Glutamatergic neuron (in vitro differentiated cells): ENCODE results near the gene PHLDB1. TPM values are rescaled to one million over a fixed set of nuclear protein-coding genes. Genes with fewer than 3 reads are reported as not detected.

Experiments
- DNase-seq: peaks from one replicate; pipeline ENCODE4 v3.0.0; 2022
- H3K27ac Mint-ChIP-seq: one replicate; pipeline ENCODE4 v1.8.0; 2020; ENCODE audit warnings: mild to moderate bottlenecking, mixed read lengths, inconsistent platforms; ENCODE audit not compliant: unreplicated experiment
- H3K27me3 Mint-ChIP-seq: one replicate; pipeline ENCODE4 v1.8.0; 2020; ENCODE audit warnings: mild to moderate bottlenecking, moderate library complexity, mixed read lengths, inconsistent platforms; ENCODE audit not compliant: unreplicated experiment
- H3K36me3 Mint-ChIP-seq: one replicate; pipeline ENCODE4 v1.8.0; 2020; ENCODE audit warnings: mild to moderate bottlenecking, mixed read lengths, inconsistent platforms; ENCODE audit not compliant: unreplicated experiment
- H3K4me1 Mint-ChIP-seq: one replicate; pipeline ENCODE4 v1.8.0; 2020; ENCODE audit warnings: mild to moderate bottlenecking, low read depth, mixed read lengths, inconsistent platforms; ENCODE audit not compliant: unreplicated experiment
- H3K4me3 Mint-ChIP-seq: one replicate; pipeline ENCODE4 v1.8.0; 2020; ENCODE audit warnings: mild to moderate bottlenecking, mixed read lengths, inconsistent platforms; ENCODE audit not compliant: unreplicated experiment
- H3K9me3 Mint-ChIP-seq: one replicate; pipeline ENCODE4 v1.8.0; 2020; ENCODE audit warnings: mild to moderate bottlenecking, moderate library complexity, mixed read lengths, inconsistent platforms; ENCODE audit not compliant: unreplicated experiment
- CTCF ChIP-seq: fragments of 200-600 bp; sonication (generic); IDR thresholded peaks from one replicate; pipeline ENCODE4 v1.5.0; 2021; ENCODE audit not compliant: partially characterized antibody, unreplicated experiment
- total RNA-seq: library from RNA; stranded (reverse); fragmentation: NEBNext Ultra II Directional; extraction: Animal tissue kit (Norgen Biotek cat#: 25700); gene quantifications from one replicate; pipeline ENCODE4 v1.2.1, GENCODE V29; 2021; ENCODE audit not compliant: unreplicated experiment

Gene PHLDB1
- total RNA-seq, 1 donor from 2014 or later, result 78.4 TPM

- DNase-seq, result no peak
- TF ChIP-seq CTCF, result no peak
- no peaks in the 10 kb centered on the region for H3K36me3 Mint-ChIP-seq
- no peak overlapping the region for H3K27ac Mint-ChIP-seq
- H3K9me3 Mint-ChIP-seq, result no peaks in the 10 kb centered on the region
- H3K27me3 Mint-ChIP-seq, result peaks cover 10% of the 10 kb centered on the region
- H3K4me3 Mint-ChIP-seq, result no peak overlapping the region
- peaks cover 8% of the 10 kb centered on the region for H3K4me1 Mint-ChIP-seq
Measured at GRCh38 chr11:118658429-118659313, 51.3 kb downstream of the PHLDB1 start.

GRCh38 chr11:118659314-118659952, 52.0 kb downstream of the PHLDB1 start:
- peaks cover 10% of the 10 kb centered on the region for H3K27me3 Mint-ChIP-seq
- peak; percentile 95 for TF ChIP-seq CTCF
- no peak overlapping the region for H3K27ac Mint-ChIP-seq
- no peaks in the 10 kb centered on the region for H3K9me3 Mint-ChIP-seq
- H3K4me3 Mint-ChIP-seq, result no peak overlapping the region
- DNase-seq, result peak; percentile 97
- peaks cover 8% of the 10 kb centered on the region for H3K4me1 Mint-ChIP-seq
- no peaks in the 10 kb centered on the region for H3K36me3 Mint-ChIP-seq

GRCh38 chr11:118659953-118660680, 52.7 kb downstream of the PHLDB1 start:
- no peak overlapping the region for H3K27ac Mint-ChIP-seq
- H3K36me3 Mint-ChIP-seq, result no peaks in the 10 kb centered on the region

GRCh38 chr11:118660681-118661424, 53.4 kb downstream of the PHLDB1 start:
- Mint-ChIP-seq H3K4me3 (no peak overlapping the region), H3K4me1 (peaks cover 8% of the 10 kb centered on the region), H3K27ac (no peak overlapping the region), H3K36me3 (no peaks in the 10 kb centered on the region), H3K27me3 (peaks cover 10% of the 10 kb centered on the region), H3K9me3 (no peaks in the 10 kb centered on the region)
- TF ChIP-seq CTCF, result no peak
- DNase-seq, result no peak

More at GRCh38 chr11:118659953-118660680, 52.7 kb downstream of the PHLDB1 start:
- Mint-ChIP-seq H3K4me3 (peak overlapping the region; percentile 20), H3K4me1 (peaks cover 8% of the 10 kb centered on the region), H3K27me3 (peaks cover 10% of the 10 kb centered on the region), H3K9me3 (no peaks in the 10 kb centered on the region)
- DNase-seq, result no peak
- TF ChIP-seq CTCF, result no peak
